HG03442 (cell line): ENCODE data around the gene PLCB2.

Source experiments
- ATAC-seq: cut with Tn5 transposase; IDR thresholded peaks from one replicate; pipeline ENCODE4 v1.9.1; 2021; ENCODE audit warnings: mild to moderate bottlenecking, moderate library complexity; ENCODE audit not compliant: unreplicated experiment

PLCB2 gene

DNA sequence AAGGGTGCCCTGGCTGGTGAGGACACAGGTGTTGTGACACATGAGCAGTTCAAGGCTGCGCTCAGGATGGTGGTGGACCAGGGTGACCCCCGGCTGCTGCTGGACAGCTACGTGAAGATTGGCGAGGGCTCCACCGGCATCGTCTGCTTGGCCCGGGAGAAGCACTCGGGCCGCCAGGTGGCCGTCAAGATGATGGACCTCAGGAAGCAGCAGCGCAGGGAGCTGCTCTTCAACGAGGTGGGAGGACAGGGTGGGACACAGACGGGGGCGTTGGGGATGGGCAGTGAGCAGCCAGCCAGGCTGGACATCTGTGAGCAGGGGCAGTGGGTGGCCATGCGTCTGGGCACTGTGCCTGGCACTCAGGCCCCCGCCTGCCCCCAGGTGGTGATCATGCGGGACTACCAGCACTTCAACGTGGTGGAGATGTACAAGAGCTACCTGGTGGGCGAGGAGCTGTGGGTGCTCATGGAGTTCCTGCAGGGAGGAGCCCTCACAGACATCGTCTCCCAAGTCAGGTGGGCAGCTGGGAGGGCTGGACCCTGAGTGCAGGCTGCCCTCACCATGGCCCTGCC is 35.2 kb downstream of the PLCB2 start:
- no peak for ATAC-seq

DNA sequence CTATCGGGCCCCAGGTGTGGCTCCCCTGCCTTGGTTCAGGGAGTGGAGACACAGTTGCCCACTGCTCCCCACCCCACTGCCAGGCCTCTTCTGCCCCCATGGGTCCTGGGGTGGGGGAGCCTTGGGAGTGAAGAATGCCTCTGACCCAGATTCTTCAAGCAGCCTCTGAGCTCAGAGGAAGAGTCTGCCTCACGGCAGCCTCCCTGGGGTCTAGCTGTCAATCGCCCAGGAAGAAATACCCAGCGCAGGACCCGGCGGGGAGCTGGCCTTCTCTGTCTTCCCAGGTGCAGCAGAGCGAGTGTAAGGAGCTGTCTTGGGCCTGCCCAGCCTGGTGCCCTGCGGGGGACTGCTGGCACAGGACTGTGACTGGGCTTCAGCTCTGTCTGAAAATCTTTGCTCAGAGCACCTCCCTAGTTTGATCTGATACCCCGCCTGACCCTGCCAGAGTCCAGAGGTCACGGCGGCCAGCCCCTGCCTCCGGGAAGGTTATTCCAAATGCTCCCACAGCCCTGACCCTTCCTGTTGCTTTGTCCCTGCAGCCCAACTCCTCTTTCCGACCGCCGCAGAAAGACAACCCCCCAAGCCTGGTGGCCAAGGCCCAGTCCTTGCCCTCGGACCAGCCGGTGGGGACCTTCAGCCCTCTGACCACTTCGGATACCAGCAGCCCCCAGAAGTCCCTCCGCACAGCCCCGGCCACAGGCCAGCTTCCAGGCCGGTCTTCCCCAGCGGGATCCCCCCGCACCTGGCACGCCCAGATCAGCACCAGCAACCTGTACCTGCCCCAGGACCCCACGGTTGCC is 35.9 kb downstream of the PLCB2 start:
- no peak for ATAC-seq

DNA sequence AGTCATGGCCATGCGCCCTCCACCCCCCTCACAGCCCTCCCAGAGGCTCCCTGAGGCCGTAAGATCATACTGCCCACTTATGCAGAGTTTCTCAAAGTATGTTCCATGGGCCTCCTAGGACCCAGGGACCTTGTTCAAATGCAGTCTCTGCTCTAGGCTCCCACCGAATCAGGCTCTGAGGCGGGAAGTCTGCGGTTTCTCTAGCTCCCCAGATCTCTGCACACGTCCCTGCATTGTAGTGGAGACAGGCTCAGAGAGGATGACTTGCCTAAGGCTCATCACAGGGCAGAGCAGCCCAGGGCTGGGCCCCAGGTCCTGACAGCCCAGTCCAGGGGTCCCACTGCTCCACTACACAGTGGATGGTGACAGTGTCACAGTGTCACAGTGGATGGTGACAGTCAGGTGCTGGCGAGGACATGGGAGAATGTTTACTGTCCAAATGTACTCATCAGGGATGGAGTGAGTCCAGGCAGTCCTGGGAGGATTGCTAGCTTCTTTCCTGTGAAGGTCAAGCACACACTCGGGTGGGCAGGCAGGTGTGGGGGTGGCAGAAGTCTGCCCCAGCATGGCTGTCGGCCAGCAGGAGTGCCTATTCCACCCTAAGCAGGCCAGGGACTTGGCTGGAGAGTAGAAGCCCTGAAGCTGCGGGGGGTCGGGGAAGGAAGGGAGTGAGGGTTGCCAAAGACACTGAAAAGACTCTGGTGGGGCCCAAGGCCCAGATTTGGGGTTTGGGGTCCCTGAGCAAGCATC is 37.3 kb downstream of the PLCB2 start:
- no peak for ATAC-seq

- no peak for ATAC-seq
Observed at GRCh38 chr15:40269604-40270003, 38.1 kb downstream of the PLCB2 start.

DNA sequence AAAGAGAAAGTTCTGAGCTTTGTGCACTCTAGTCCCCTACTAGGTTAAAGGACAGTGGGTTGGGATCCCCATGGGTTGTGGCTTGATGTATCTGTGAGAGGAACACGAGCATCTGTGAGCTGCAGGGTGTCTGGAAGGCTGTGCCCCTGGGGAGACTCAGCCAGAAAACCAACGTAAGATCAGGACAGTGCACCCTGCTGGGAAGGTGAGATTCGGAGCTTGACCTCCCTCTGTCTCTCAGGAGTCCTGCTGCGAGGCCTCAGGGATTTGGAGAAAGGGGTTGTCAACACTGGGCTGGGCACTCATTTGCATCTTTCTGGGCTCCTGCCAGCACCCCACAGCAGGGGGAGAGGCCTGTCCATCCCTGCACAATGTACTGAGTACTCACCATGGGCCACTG is 40.1 kb downstream of the PLCB2 start:
- no peak for ATAC-seq

GRCh38 chr15:40266828-40267304 is 40.9 kb downstream of the PLCB2 start:
- ATAC-seq: no peak

DNA sequence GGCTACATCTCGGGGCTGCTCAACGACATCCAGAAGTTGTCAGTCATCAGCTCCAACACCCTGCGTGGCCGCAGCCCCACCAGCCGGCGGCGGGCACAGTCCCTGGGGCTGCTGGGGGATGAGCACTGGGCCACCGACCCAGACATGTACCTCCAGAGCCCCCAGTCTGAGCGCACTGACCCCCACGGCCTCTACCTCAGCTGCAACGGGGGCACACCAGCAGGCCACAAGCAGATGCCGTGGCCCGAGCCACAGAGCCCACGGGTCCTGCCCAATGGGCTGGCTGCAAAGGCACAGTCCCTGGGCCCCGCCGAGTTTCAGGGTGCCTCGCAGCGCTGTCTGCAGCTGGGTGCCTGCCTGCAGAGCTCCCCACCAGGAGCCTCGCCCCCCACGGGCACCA is 41.9 kb downstream of the PLCB2 start:
- no peak for ATAC-seq

GRCh38 chr15:40265355-40265754 is 42.4 kb downstream of the PLCB2 start:
- ATAC-seq: no peak

GRCh38 chr15:40264321-40265153 is 43.2 kb downstream of the PLCB2 start:
- no peak for ATAC-seq

GRCh38 chr15:40263024-40263754 is 44.5 kb downstream of the PLCB2 start:
- no peak for ATAC-seq

- ATAC-seq: no peak
Observed at GRCh38 chr15:40259021-40259420, 48.7 kb downstream of the PLCB2 start.

DNA sequence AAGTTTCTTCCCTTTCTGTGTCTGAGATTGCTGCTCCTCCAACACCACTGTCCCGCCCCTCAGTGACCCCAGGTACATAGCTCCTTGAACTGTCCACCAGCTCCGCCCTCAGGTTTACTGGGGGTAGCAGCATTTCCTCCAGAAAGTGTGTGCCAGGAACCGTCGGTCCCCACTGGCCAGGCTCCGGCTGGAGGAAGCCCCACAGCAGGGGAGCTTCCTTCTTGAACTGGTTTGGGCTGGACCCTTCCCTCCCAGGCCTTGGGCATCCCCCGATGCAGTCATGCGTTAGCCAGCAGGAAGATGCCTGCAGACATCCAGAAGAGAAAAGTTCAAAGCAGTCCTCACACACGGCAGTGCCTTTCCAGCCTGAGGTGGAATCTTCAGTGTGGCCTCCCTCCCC is 49.2 kb downstream of the PLCB2 start:
- no peak for ATAC-seq

DNA sequence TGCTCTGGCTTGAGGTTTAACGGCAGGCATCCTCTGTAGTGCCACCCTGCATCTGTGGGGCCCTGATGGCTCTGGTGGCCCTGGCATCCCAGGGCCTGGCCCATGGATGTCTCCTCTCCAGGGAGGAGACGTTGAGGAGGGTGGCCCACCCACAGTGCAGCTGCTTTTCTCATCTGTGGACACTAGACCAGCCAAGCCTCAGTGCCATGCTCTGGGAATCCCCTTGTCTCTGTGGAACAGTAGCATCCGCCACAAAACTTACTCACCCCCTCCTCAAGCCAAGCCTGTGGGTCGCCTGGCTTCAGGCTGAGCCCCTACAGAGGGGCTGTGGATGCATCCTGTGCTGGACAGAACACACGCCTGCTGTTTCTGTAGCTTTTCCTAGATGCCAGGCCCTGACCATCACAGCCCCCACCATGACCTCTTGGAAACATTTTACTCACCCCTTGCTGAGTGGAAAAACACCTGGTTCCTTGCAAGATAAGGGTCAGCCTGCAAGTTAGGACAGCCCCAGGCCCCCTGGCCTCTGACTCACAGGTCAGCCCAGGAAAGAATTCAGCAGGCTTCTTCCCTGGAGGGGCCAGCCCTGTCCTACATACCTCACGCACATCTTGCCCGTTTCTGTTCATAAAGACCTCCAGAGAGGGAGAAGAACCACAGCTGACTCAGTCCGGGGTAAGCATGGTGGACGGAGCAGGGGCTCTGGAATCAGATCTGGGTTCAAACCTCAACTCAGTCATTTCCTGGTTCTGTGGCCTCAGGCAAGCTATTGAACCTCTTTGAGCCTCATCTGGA is 49.9 kb downstream of the PLCB2 start:
- ATAC-seq: no peak

GRCh38 chr15:40256638-40257235 is 51.0 kb downstream of the PLCB2 start:
- no peak for ATAC-seq

- ATAC-seq: no peak
Observed at GRCh38 chr15:40255033-40255432, 52.7 kb downstream of the PLCB2 start.

DNA sequence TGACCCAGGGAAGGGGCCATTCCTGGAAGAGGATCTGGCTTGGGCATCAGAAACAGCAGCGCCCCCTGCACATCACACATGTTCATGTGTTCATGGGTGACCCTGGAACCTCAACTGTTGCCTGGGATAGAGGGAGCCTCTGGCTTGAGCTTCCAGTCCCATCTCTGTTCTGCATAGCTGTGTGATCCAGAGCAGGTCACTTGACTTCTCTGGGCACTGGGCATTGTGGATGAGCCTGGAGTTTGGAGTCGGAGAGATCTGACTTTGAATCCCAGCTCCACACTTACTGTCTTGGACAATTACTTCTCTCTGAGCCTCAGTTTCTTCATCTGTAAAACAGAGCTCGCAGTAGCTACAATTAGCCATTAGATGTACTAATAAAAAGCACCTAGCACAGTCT is 53.3 kb downstream of the PLCB2 start:
- ATAC-seq: no peak

GRCh38 chr15:40253167-40253790 is 54.5 kb downstream of the PLCB2 start:
- ATAC-seq: no peak

DNA sequence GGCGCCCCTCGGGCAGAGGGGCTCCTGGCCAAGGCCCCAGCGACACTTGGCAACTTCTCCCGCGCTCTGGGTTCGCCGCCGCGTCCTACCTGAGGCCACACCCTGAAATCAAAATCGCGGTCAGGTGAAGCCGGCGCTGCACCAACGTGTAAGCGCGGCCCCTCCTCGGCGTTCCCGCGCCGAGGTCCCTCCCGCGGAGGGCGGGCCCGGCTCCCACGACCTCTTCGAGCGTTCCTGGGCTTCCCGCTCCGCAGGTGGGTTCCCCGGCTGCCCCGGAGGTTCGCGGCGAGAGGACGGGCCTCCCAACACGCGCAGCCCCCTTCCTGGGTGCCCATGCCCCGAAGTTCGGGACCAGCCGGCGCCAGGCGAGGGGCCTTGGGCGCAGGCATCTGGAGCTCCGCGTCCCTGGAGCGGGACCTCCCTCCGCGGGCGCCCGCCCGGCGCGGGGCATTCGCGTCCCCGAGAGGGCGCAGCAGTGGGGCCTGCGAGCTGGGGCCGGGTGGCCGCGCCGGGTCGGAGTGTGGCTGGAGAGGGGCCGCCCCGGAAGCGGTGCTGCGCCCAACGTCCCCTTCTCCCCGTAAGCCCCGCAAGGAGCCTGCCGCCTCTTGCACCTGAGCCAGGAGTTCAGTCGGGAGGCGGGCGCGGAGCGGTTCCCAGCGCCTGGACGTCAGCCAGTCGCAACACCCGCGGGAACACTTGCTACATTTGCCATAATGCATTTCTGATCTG is 55.1 kb downstream of the PLCB2 start:
- ATAC-seq: no peak
